Fibroblast of lung (primary cell): ENCODE measurements around the gene GAS2L1.

Experiments
- EZH2 ChIP-seq: IDR thresholded peaks from 2 replicates; pipeline ENCODE4 v1.5.1; 2012; ENCODE audit warnings: low read length, control low read depth, mild to moderate bottlenecking; ENCODE audit errors: missing control alignments
- TF ChIP-seq, protein P1 (sequence below), 2 donors: IDR thresholded peaks in 1 of 2; conservative IDR thresholded peaks in 1 of 2; 1 replicate in 1 of 2; 2 replicates in 1 of 2; pipeline ENCODE4 v1.5.1; 2011 to 2012; ENCODE audit warnings: low read length in 2 of 2, control low read depth in 1 of 2, inconsistent platforms in 1 of 2, low read depth in 1 of 2, mild to moderate bottlenecking in 1 of 2

DNA sequence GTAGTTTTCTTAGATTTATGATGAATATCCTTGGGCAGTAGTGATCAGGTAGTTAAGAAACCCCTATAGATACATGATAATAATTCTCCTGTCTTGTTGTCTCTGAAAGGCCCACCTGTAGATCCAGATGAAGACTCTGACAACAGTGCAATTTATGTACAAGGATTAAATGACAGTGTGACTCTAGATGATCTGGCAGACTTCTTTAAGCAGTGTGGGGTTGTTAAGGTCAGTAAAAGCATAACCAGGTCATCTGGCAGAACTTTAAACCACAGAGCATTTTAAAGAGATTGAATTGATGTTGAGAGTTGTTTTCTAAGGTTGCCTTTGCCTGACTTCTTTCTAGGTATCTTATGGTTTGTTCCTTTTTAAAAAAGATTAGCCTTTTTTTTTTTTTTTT lies 14.1 kb upstream of the GAS2L1 start:
- TF ChIP-seq, protein P1, sequence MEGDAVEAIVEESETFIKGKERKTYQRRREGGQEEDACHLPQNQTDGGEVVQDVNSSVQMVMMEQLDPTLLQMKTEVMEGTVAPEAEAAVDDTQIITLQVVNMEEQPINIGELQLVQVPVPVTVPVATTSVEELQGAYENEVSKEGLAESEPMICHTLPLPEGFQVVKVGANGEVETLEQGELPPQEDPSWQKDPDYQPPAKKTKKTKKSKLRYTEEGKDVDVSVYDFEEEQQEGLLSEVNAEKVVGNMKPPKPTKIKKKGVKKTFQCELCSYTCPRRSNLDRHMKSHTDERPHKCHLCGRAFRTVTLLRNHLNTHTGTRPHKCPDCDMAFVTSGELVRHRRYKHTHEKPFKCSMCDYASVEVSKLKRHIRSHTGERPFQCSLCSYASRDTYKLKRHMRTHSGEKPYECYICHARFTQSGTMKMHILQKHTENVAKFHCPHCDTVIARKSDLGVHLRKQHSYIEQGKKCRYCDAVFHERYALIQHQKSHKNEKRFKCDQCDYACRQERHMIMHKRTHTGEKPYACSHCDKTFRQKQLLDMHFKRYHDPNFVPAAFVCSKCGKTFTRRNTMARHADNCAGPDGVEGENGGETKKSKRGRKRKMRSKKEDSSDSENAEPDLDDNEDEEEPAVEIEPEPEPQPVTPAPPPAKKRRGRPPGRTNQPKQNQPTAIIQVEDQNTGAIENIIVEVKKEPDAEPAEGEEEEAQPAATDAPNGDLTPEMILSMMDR (conservative IDR thresholded peaks at IDR 0.05 in 1 of 2, IDR thresholded peaks at IDR 0.05 in 1 of 2; ENCODE audit: low read depth in 1 of 2, low read length in 2 of 2), result no peak
- TF ChIP-seq EZH2, result no peak
